SJSA1 (cell line): ENCODE measurements around the gene OSBPL5. TPM values are rescaled to one million over a fixed set of nuclear protein-coding genes. Genes with fewer than 3 reads are reported as not detected.

ENCODE experiments used
- DNase-seq, 2 experiments: peaks; one replicate each; pipeline ENCODE4 v3.0.0-alpha.2; 2015 to 2020; ENCODE audit warnings: low spot score in 2 of 2, low read depth in 1 of 2
- H3K27ac ChIP-seq: fragments of 250-450 bp; sonication (Bioruptor Pico); 2 replicates; pipeline ENCODE4 v1.5.1; 2020; ENCODE audit warnings: mild to moderate bottlenecking, moderate library complexity
- H3K27me3 ChIP-seq: fragments of 250-450 bp; sonication (Bioruptor Pico); replicated peaks from 2 replicates; pipeline ENCODE4 v1.5.1; 2020; ENCODE audit warnings: mild to moderate bottlenecking, moderate library complexity
- H3K36me3 ChIP-seq: fragments of 250-450 bp; sonication (Bioruptor Pico); 2 replicates; pipeline ENCODE4 v1.5.1; 2020; ENCODE audit warnings: mild to moderate bottlenecking
- H3K4me1 ChIP-seq: fragments of 250-450 bp; sonication (Bioruptor Pico); replicated peaks from 2 replicates; pipeline ENCODE4 v1.6.1; 2021; ENCODE audit warnings: mild to moderate bottlenecking
- H3K4me3 ChIP-seq: fragments of 250-450 bp; sonication (Bioruptor Pico); 2 replicates; pipeline ENCODE4 v1.5.1; 2020; ENCODE audit warnings: mild to moderate bottlenecking
- H3K9me3 ChIP-seq: fragments of 250-450 bp; sonication (Bioruptor Pico); replicated peaks from 2 replicates; pipeline ENCODE4 v1.5.1; 2020; ENCODE audit warnings: mild to moderate bottlenecking
- total RNA-seq: library from RNA; depleted of rRNA; stranded (reverse); fragments of >200 nt; shearing (Covaris generic); gene quantifications from 2 replicates; pipeline ENCODE4 v1.2.3, GENCODE V29; 2014

Gene OSBPL5
- total RNA-seq, 1 experiment from 2014 or later, result 45.3 TPM

- DNase-seq, result no peak
- Histone ChIP-seq H3K27me3 (no peaks in the 10 kb centered on the region), H3K4me3 (no peak overlapping the region), H3K36me3 (peaks cover 20% of the 10 kb centered on the region), H3K4me1 (peaks cover 7% of the 10 kb centered on the region; the same call in 1 of the 2 replicates), H3K27ac (no peak overlapping the region), H3K9me3 (no peaks in the 10 kb centered on the region)
These were observed 26.7 kb downstream of the OSBPL5 start for GRCh38 chr11:3138178-3139085.

GRCh38 chr11:3137486-3138177, 27.5 kb downstream of the OSBPL5 start:
- no peak for DNase-seq
- H3K27me3 ChIP-seq, result no peaks in the 10 kb centered on the region
- no peak overlapping the region for H3K4me3 ChIP-seq
- peaks cover 7% of the 10 kb centered on the region; the same call in 1 of the 2 replicates for H3K4me1 ChIP-seq
- no peaks in the 10 kb centered on the region for H3K9me3 ChIP-seq
- peaks cover 27% of the 10 kb centered on the region; the same call in 1 of the 2 replicates for H3K36me3 ChIP-seq
- no peak overlapping the region for H3K27ac ChIP-seq

- no peak overlapping the region for H3K27ac ChIP-seq
- H3K4me1 ChIP-seq, result peaks cover 7% of the 10 kb centered on the region; the same call in 1 of the 2 replicates
- no peaks in the 10 kb centered on the region for H3K27me3 ChIP-seq
- H3K36me3 ChIP-seq, result peaks cover 28% of the 10 kb centered on the region; the same call in 1 of the 2 replicates
- DNase-seq, result no peak
- no peak overlapping the region for H3K4me3 ChIP-seq
- H3K9me3 ChIP-seq, result no peaks in the 10 kb centered on the region
These were observed 28.3 kb downstream of the OSBPL5 start for GRCh38 chr11:3136546-3137455.

- Histone ChIP-seq H3K27me3 (no peaks in the 10 kb centered on the region), H3K36me3 (peaks cover 28% of the 10 kb centered on the region; the same call in 1 of the 2 replicates), H3K27ac (no peak overlapping the region), H3K9me3 (no peaks in the 10 kb centered on the region), H3K4me3 (no peak overlapping the region), H3K4me1 (peaks cover 7% of the 10 kb centered on the region; the same call in 1 of the 2 replicates)
- no peak for DNase-seq
These were observed 29.3 kb downstream of the OSBPL5 start for GRCh38 chr11:3135481-3136440.

- no peak overlapping the region for H3K4me3 ChIP-seq
- no peaks in the 10 kb centered on the region for H3K27me3 ChIP-seq
- no peak for DNase-seq
- peaks cover 28% of the 10 kb centered on the region; the same call in 1 of the 2 replicates for H3K36me3 ChIP-seq
- H3K9me3 ChIP-seq, result no peaks in the 10 kb centered on the region
- H3K4me1 ChIP-seq, result peaks cover 7% of the 10 kb centered on the region; the same call in 1 of the 2 replicates
- H3K27ac ChIP-seq, result no peak overlapping the region
These were observed 30.2 kb downstream of the OSBPL5 start for GRCh38 chr11:3134651-3135480.

GRCh38 chr11:3134218-3134621, 30.9 kb downstream of the OSBPL5 start:
- DNase-seq, result no peak
- no peaks in the 10 kb centered on the region for H3K27me3 ChIP-seq
- no peak overlapping the region for H3K4me3 ChIP-seq
- peaks cover 28% of the 10 kb centered on the region; the same call in 1 of the 2 replicates for H3K36me3 ChIP-seq
- H3K27ac ChIP-seq, result no peak overlapping the region
- H3K4me1 ChIP-seq, result peaks cover 7% of the 10 kb centered on the region; the same call in 1 of the 2 replicates
- H3K9me3 ChIP-seq, result no peaks in the 10 kb centered on the region

- H3K4me1 ChIP-seq, result peaks cover 7% of the 10 kb centered on the region; the same call in 1 of the 2 replicates
- no peak for DNase-seq
- H3K9me3 ChIP-seq, result no peaks in the 10 kb centered on the region
- H3K27me3 ChIP-seq, result no peaks in the 10 kb centered on the region
- H3K36me3 ChIP-seq, result peaks cover 34% of the 10 kb centered on the region; the same call in 1 of the 2 replicates
- H3K27ac ChIP-seq, result no peak overlapping the region
- no peak overlapping the region for H3K4me3 ChIP-seq
These were observed 31.6 kb downstream of the OSBPL5 start for GRCh38 chr11:3133261-3134217.

- Histone ChIP-seq H3K9me3 (no peaks in the 10 kb centered on the region), H3K36me3 (peaks cover 38% of the 10 kb centered on the region; the same call in 1 of the 2 replicates)
These were observed 32.3 kb downstream of the OSBPL5 start for GRCh38 chr11:3132831-3133260.

GRCh38 chr11:3132271-3132781, 32.8 kb downstream of the OSBPL5 start:
- H3K27ac ChIP-seq, result no peak overlapping the region
- no peak for DNase-seq
- H3K27me3 ChIP-seq, result no peaks in the 10 kb centered on the region
- peaks cover 7% of the 10 kb centered on the region; the same call in 1 of the 2 replicates for H3K4me1 ChIP-seq
- H3K4me3 ChIP-seq, result no peak overlapping the region
- H3K9me3 ChIP-seq, result no peaks in the 10 kb centered on the region
- H3K36me3 ChIP-seq, result peaks cover 43% of the 10 kb centered on the region; the same call in 1 of the 2 replicates

More at GRCh38 chr11:3132831-3133260, 32.3 kb downstream of the OSBPL5 start:
- no peak for DNase-seq
- Histone ChIP-seq H3K27ac (no peak overlapping the region), H3K4me3 (no peak overlapping the region), H3K27me3 (no peaks in the 10 kb centered on the region), H3K4me1 (peaks cover 7% of the 10 kb centered on the region; the same call in 1 of the 2 replicates)

GRCh38 chr11:3131330-3131941, 33.7 kb downstream of the OSBPL5 start:
- no peaks in the 10 kb centered on the region for H3K9me3 ChIP-seq
- H3K27me3 ChIP-seq, result no peaks in the 10 kb centered on the region
- no peak overlapping the region for H3K4me3 ChIP-seq
- H3K27ac ChIP-seq, result no peak overlapping the region
- H3K4me1 ChIP-seq, result peaks cover 7% of the 10 kb centered on the region; the same call in 1 of the 2 replicates
- no peak for DNase-seq
- H3K36me3 ChIP-seq, result peaks cover 45% of the 10 kb centered on the region
